AG09309 (cell line): ENCODE data around the gene SDK1.

ENCODE experiments used
- DNase-seq: peaks from one replicate; pipeline ENCODE4 v3.0.0-alpha.2; 2010; ENCODE audit warnings: low read depth
- H3K4me3 ChIP-seq: 2 replicates; pipeline ENCODE4 v1.5.1; 2011; ENCODE audit warnings: mild to moderate bottlenecking, low read depth, low read length, moderate library complexity; ENCODE audit not compliant: control insufficient read depth
- CTCF ChIP-seq: IDR thresholded peaks from 2 replicates; pipeline ENCODE4 v1.5.1; 2011; ENCODE audit warnings: mild to moderate bottlenecking, low read depth, low read length, inconsistent platforms; ENCODE audit not compliant: insufficient read depth, control insufficient read depth; ENCODE audit errors: missing control alignments

SDK1 gene

GRCh38 chr7:3533040-3533439 lies 232.0 kb downstream of the SDK1 start:
- TF ChIP-seq CTCF = no peak
- no peak overlapping the region for H3K4me3 ChIP-seq
- no peak for DNase-seq

GRCh38 chr7:3537210-3537875 lies 236.3 kb downstream of the SDK1 start:
- TF ChIP-seq CTCF = no peak
- no peak for DNase-seq
- H3K4me3 ChIP-seq = no peak overlapping the region

- TF ChIP-seq CTCF = no peak
- no peak for DNase-seq
- no peak overlapping the region for H3K4me3 ChIP-seq
These were observed 237.0 kb downstream of the SDK1 start for GRCh38 chr7:3538041-3538440.

- DNase-seq = no peak
- TF ChIP-seq CTCF = no peak
- no peak overlapping the region for H3K4me3 ChIP-seq
These were observed 239.6 kb downstream of the SDK1 start for GRCh38 chr7:3540456-3541220.

- DNase-seq = no peak
- no peak overlapping the region for H3K4me3 ChIP-seq
- no peak for TF ChIP-seq CTCF
These were observed 243.2 kb downstream of the SDK1 start for GRCh38 chr7:3544202-3544601.

- DNase-seq = no peak
- no peak overlapping the region for H3K4me3 ChIP-seq
- TF ChIP-seq CTCF = no peak
These were observed 247.8 kb downstream of the SDK1 start for GRCh38 chr7:3548815-3549214.
